K562 (cell line): ENCODE results near the gene TULP4. TPM values are rescaled to one million over a fixed set of nuclear protein-coding genes. Genes with fewer than 3 reads are reported as not detected.

Source experiments
- ATAC-seq: fragments of 200-7000 bp; cut with Tn5 transposase; 3 replicates; pipeline ENCODE4 v1.9.1; 2020; ENCODE audit warnings: moderate library complexity
- BruUV-seq: library from RNA; stranded (reverse); fragments of 400-500 nt; replicated peaks from 2 replicates; lab custom pipeline; 2021; lab: Mats Ljungman, UMichigan
- CTCF ChIA-PET: fragments of 300-600 bp; formaldehyde crosslinking; extraction: SDS; loops from one replicate; lab custom pipeline; 2021; ENCODE audit warnings: low intra/inter-chr PET ratio; lab: Yijun Ruan, JAX
- POLR2A ChIA-PET: fragments of 300-600, 350-650 bp; sonication (Branson Sonifier 250); formaldehyde crosslinking; extraction: SDS; loops from one replicate; lab custom pipeline; 2021; ENCODE audit warnings: antibody characterized with exemption, inconsistent platforms; lab: Yijun Ruan, JAX
- DNase-seq, 4 experiments: peaks; one replicate each; pipeline versions ENCODE4 v3.0.0 to v3.0.0-alpha.2; 2011 to 2018; ENCODE audit warnings: low spot score in 3 of 4, mixed read lengths in 3 of 4; ENCODE audit errors: extremely low read depth in 1 of 4
- FAIRE-seq: peaks from 2 replicates; lab custom pipeline; 2011; peaks lifted over from hg19 to GRCh38; lab: Jason Lieb, UNC
- H2AFZ ChIP-seq: 2 replicates; pipeline ENCODE4 v1.6.0; 2011; ENCODE audit warnings: low read depth, low read length, control low read depth, inconsistent platforms
- H3K27ac ChIP-seq: fragments of 200-600 bp; 3 replicates; pipeline ENCODE4 v1.8.0; 2011; ENCODE audit warnings: low read depth, mild to moderate bottlenecking, control low read depth, inconsistent platforms, low read length, moderate library complexity, mixed read lengths; ENCODE audit errors: extremely low read depth
- H3K27me3 ChIP-seq, 2 experiments: fragments of 300-600 bp in 1 of 2; 2 replicates in 1 of 2; 3 replicates in 1 of 2; pipeline versions ENCODE4 v1.6.0 to v1.8.0; 2011; ENCODE audit warnings: inconsistent platforms in 2 of 2, low read length in 2 of 2, mild to moderate bottlenecking in 1 of 2, mixed read lengths in 1 of 2, moderate library complexity in 1 of 2; ENCODE audit not compliant: control insufficient read depth in 2 of 2, insufficient read depth in 2 of 2
- H3K36me3 ChIP-seq: fragments of 300-600 bp; 3 replicates; pipeline ENCODE4 v1.8.0; 2011; ENCODE audit warnings: mild to moderate bottlenecking, low read length, inconsistent platforms; ENCODE audit not compliant: control insufficient read depth, insufficient read depth
- H3K4me1 ChIP-seq, 2 experiments: fragments of 200-600 bp in 1 of 2; replicated peaks in 1 of 2; 2 replicates in 1 of 2; 3 replicates in 1 of 2; pipeline versions ENCODE4 v1.5.1 to v1.8.0; 2011; ENCODE audit warnings: inconsistent platforms in 2 of 2, low read length in 2 of 2, mild to moderate bottlenecking in 1 of 2, mixed read lengths in 1 of 2, moderate library complexity in 1 of 2; ENCODE audit not compliant: control insufficient read depth in 2 of 2, insufficient read depth in 2 of 2
- H3K4me2 ChIP-seq: 2 replicates; pipeline ENCODE4 v1.6.1; 2011; ENCODE audit warnings: low read length, control low read depth, inconsistent platforms, mixed read lengths; ENCODE audit not compliant: insufficient read depth
- H3K4me3 ChIP-seq: fragments of 200-600 bp; sonication (generic), shearing (Covaris generic); 2 replicates; pipeline ENCODE4 v1.5.1; 2016; ENCODE audit warnings: control low read depth, inconsistent platforms
- H3K79me2 ChIP-seq: fragments of 200-600 bp; 3 replicates; pipeline ENCODE4 v1.8.0; 2011; ENCODE audit warnings: low read length, inconsistent platforms; ENCODE audit not compliant: control insufficient read depth, insufficient read depth
- H3K9ac ChIP-seq, 2 experiments: 2 replicates each; pipeline versions ENCODE4 v1.6.0 to v1.6.1; 2011; ENCODE audit warnings: low read depth in 2 of 2, low read length in 2 of 2, control low read depth in 1 of 2, inconsistent platforms in 1 of 2, mild to moderate bottlenecking in 1 of 2, mixed read lengths in 1 of 2; ENCODE audit not compliant: insufficient read depth in 1 of 2
- H3K9me1 ChIP-seq: one replicate; pipeline ENCODE4 v1.6.0; 2011; ENCODE audit warnings: inconsistent platforms, mild to moderate bottlenecking, low read length, moderate library complexity; ENCODE audit not compliant: control insufficient read depth, insufficient read depth
- H3K9me3 ChIP-seq: replicated peaks from 2 replicates; pipeline ENCODE4 v1.5.1; 2011; ENCODE audit warnings: low read depth, low read length, inconsistent platforms; ENCODE audit not compliant: control insufficient read depth, insufficient read depth
- H4K20me1 ChIP-seq: replicated peaks from 2 replicates; pipeline ENCODE4 v1.6.1; 2011; ENCODE audit warnings: low read length, inconsistent platforms, mixed read lengths; ENCODE audit not compliant: control insufficient read depth, insufficient read depth
- ARID4B ChIP-seq: sonication (generic); formaldehyde crosslinking; IDR thresholded peaks from 2 replicates; pipeline ENCODE4 v1.8.0; 2022; ENCODE audit warnings: mild to moderate bottlenecking, missing genetic modification reagents
- ATF2 ChIP-seq: sonication (generic); formaldehyde crosslinking; IDR thresholded peaks from 2 replicates; pipeline ENCODE4 v1.8.1; 2022; ENCODE audit warnings: missing genetic modification reagents
- ELF4 ChIP-seq: fragments of 450-650 bp; formaldehyde crosslinking; IDR thresholded peaks from 2 replicates; pipeline ENCODE4 v1.4.0; 2022; ENCODE audit warnings: missing genetic modification characterization
- EP400 ChIP-seq: fragments of 450-650 bp; IDR thresholded peaks from 2 replicates; pipeline ENCODE4 v1.6.1; 2017; ENCODE audit warnings: antibody characterized with exemption, mild to moderate bottlenecking, moderate library complexity
- PBX2 ChIP-seq, 2 experiments: IDR thresholded peaks in 1 of 2; conservative IDR thresholded peaks in 1 of 2; 2 replicates each; pipeline ENCODE4 v1.6.1; 2016; ENCODE audit warnings: low read depth in 2 of 2, mild to moderate bottlenecking in 1 of 2, missing compliant biosample characterization in 1 of 2, missing genetic modification characterization in 1 of 2, moderate library complexity in 1 of 2
- POLR3G ChIP-seq: IDR thresholded peaks from 2 replicates; pipeline ENCODE4 v1.6.1; 2011; ENCODE audit not compliant: insufficient read length, insufficient replicate concordance; ENCODE audit errors: extremely low read depth
- TCF7L2 ChIP-seq: fragments of 150-350 bp; IDR thresholded peaks from 2 replicates; pipeline ENCODE4 v1.6.1; 2016; ENCODE audit warnings: low read depth, mild to moderate bottlenecking, low read length, moderate library complexity
- TEAD1 ChIP-seq, 2 experiments: fragments of 450-650 bp in 1 of 2; sonication (generic) in 1 of 2; formaldehyde crosslinking; IDR thresholded peaks; 2 replicates each; pipeline versions ENCODE4 v1.4.0 to v1.8.0; 2020 to 2022; ENCODE audit warnings: mild to moderate bottlenecking in 2 of 2, missing genetic modification reagents in 1 of 2
- ZNF134 ChIP-seq: fragments of 250-450 bp; sonication (Bioruptor Pico); conservative IDR thresholded peaks from 2 replicates; pipeline ENCODE4 v1.4.0; 2020
- ZNF644 ChIP-seq: fragments of 200-800 bp; sonication (Bioruptor generic); IDR thresholded peaks from 2 replicates; pipeline ENCODE4 v1.6.1; 2016; ENCODE audit warnings: low read depth, missing genetic modification characterization, missing compliant biosample characterization
- ZNF76 ChIP-seq: fragments of 250-450 bp; sonication (Bioruptor Pico); IDR thresholded peaks from 2 replicates; pipeline ENCODE4 v1.4.0; 2020; ENCODE audit warnings: mild to moderate bottlenecking, moderate library complexity, borderline replicate concordance
- WGBS: fragments of 100-300 bp; shearing (Covaris generic); methylation state at CpG from one replicate; pipeline ENCODE4 v1.1.6; 2016; ENCODE audit warnings: low coverage, mixed read lengths; ENCODE audit not compliant: insufficient coverage; ENCODE audit errors: missing lambda C conversion rate; 5-methylcytosine and 5-hydroxymethylcytosine counted together
- in situ Hi-C: fragments of 300-500 bp; cut with MboI; formaldehyde crosslinking; loops from 4 replicates; pipeline ENCODE4 v1.15.0; 2018; ENCODE audit warnings: inconsistent platforms, mixed read lengths
- intact Hi-C: fragments of 100-400 bp; cut with micrococcal nuclease; formaldehyde crosslinking; loops from 2 replicates; pipeline ENCODE4 v1.14.2; 2022
- polyA plus RNA-seq, 8 experiments: library from polyadenylated mRNA; depleted of rRNA in 4 of 8; stranded (reverse) in 5 of 8; unstranded in 3 of 8; fragments of >200 nt; fragmentation: Nextera tagmentation in 2 of 8; fragmentation: Illumina TruSeq in 1 of 8; extraction: Ambion mirVana in 2 of 8; extraction: Trizol in 1 of 8; gene quantifications; 2 replicates each; pipeline versions ENCODE4 v1.2.1 to v1.2.3, GENCODE V29; 2011 to 2014; ENCODE audit warnings: inconsistent platforms in 1 of 8, missing spikeins in 1 of 8
- total RNA-seq, 7 experiments: library from RNA; depleted of rRNA in 6 of 7; stranded (reverse); fragments of >200 nt in 6 of 7; fragmentation: Illumina TruSeq in 2 of 7; extraction: Trizol in 2 of 7; gene quantifications; 2 replicates each; pipeline versions ENCODE4 v1.2.1 to v1.2.3, GENCODE V29; 2011 to 2021; ENCODE audit warnings: low replicate concordance in 1 of 7

Gene TULP4
- total and polyA plus RNA-seq, 9 of the 15 experiments (the other 6 are each of a cell fraction or from before 2014, with no cell fraction given) = 1.2 to 50.4 (median 11.0) TPM

- TF ChIP-seq ARID4B (no peak), ZNF134 (no peak), ZNF644 (tag) (no peak), POLR3G (no peak)
- TF ChIP-seq, all 486 proteins: peak for 0
Observed at GRCh38 chr6:158324136-158324535, 11.9 kb downstream of the TULP4 start (continued).

DNA sequence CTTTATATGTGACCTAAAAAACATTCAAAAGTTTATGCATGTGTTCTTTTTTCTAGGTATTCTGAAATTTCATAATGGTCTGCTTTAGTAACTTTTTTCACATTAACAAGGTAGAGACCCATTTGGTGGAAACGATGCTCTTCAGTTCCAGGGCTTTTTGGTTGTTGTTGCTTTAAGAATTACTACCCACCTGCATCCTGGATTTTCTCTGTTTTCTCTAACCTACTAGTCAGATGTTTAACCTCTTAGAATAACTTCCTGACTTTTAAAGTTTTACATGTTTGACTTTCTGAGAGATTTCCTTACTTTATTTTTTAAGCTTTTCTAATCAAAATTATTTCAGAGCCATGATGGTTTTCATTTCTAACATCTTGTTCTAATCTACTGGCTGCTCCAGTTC, 14.9 kb downstream of the TULP4 start:
- H3K79me2 ChIP-seq = peaks cover 10% of the 10 kb centered on the region; the same call in 2 of the 3 replicates
- H3K4me2 ChIP-seq = no peak overlapping the region
- intact Hi-C loops = no loop called here
- TF ChIP-seq ELF4 (CRISPR knock-in tag) (no peak), EP400 (no peak), TCF7L2 (no peak), TEAD1 (CRISPR knock-in tag; IDR thresholded peaks at IDR 0.05) (no peak), ATF2 (CRISPR knock-in tag) (no peak), ZNF76 (no peak), PBX2 (CRISPR knock-in tag; IDR thresholded peaks at IDR 0.05; ENCODE audit: low read depth) (no peak), PBX2 (tag; conservative IDR thresholded peaks at IDR 0.05; ENCODE audit: low read depth) (no peak)

More for the DNA sequence above, 14.9 kb downstream of the TULP4 start:
- Histone ChIP-seq H3K9me1 (no peaks in the 10 kb centered on the region), H3K27ac (no peak overlapping the region), H3K4me3 (no peak overlapping the region), H3K27me3 (no peaks in the 10 kb centered on the region), H3K9ac (no peak overlapping the region), H3K4me1 (no peaks in the 10 kb centered on the region; a peak in 2 of 5 replicates), H2AFZ (no peak overlapping the region), H3K9me3 (no peaks in the 10 kb centered on the region), H3K36me3 (no peaks in the 10 kb centered on the region), H4K20me1 (no peaks in the 10 kb centered on the region)
- FAIRE-seq (no peak), ATAC-seq (no peak), DNase-seq (no peak)
- 53% methylated on average over 1 of the region's 1 CpG for WGBS
- no TSS peak for BruUV-seq
- POLR2A ChIA-PET = interaction anchor here (1.1 kb wide), 1 partner anchor 8 kb away, joined by 3 read pairs; no protein-coding TSS in a partner anchor
- CTCF ChIA-PET = no interaction called here
- in situ Hi-C loops = no loop called here
